ENCODE data around the gene METTL6. TPM values are rescaled to one million over a fixed set of nuclear protein-coding genes. Genes with fewer than 3 reads are reported as not detected.
"Not testable (repeated sequence)": the region's sequence is repeated elsewhere in the genome, so short reads cannot be mapped to it uniquely, and the experiment has no call there.

METTL6 gene
- total RNA-seq, 1 experiment from 2014 or later: 25.6 TPM

DNA sequence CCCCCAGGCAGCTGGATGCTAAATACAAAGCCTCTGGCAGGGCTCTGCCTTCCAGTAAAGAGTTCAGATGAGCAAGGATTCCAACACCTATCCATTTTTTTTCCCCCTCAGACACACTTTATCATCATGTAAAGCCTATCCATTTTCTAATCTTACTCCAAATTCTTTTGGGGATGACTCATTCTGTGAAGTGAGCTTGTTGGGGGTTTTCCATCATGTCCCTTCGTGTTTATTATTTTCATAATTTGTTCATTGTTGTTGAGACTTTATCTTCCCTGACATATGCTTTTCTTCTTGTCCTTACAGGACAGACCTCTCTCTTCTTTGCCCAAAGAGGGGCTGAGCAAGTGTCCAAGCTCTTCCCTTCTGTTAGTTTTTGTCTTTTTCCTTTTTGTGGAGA is 60.3 kb downstream of the METTL6 start:
- Mint-ChIP-seq H3K36me3 (ENCODE audit: insufficient read depth in 1 of 3, low read depth in 3 of 3) (no peaks in the 10 kb centered on the region; a peak in 1 of 7 replicates), H3K4me1 (peaks cover 6% of the 10 kb centered on the region in 2 experiments; a peak in 3 of 4 replicates), H3K4me3 (no peak overlapping the region), H3K27ac (no peak overlapping the region; a peak in 1 of 7 replicates), H3K9me3 (no peaks in the 10 kb centered on the region), H3K27me3 (ENCODE audit: low read depth) (0 out of 2 replicates have a peak, but pooled peaks cover 3% of the 10 kb centered on the region)
- TF ChIP-seq, protein P1, sequence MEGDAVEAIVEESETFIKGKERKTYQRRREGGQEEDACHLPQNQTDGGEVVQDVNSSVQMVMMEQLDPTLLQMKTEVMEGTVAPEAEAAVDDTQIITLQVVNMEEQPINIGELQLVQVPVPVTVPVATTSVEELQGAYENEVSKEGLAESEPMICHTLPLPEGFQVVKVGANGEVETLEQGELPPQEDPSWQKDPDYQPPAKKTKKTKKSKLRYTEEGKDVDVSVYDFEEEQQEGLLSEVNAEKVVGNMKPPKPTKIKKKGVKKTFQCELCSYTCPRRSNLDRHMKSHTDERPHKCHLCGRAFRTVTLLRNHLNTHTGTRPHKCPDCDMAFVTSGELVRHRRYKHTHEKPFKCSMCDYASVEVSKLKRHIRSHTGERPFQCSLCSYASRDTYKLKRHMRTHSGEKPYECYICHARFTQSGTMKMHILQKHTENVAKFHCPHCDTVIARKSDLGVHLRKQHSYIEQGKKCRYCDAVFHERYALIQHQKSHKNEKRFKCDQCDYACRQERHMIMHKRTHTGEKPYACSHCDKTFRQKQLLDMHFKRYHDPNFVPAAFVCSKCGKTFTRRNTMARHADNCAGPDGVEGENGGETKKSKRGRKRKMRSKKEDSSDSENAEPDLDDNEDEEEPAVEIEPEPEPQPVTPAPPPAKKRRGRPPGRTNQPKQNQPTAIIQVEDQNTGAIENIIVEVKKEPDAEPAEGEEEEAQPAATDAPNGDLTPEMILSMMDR (conservative IDR thresholded peaks at IDR 0.05): no peak
- Histone ChIP-seq H2BK12ac (ENCODE audit: insufficient read length, low read depth, low read length) (no peak overlapping the region), H4K91ac (ENCODE audit: insufficient read length, low read depth, low read length) (no peak overlapping the region), H4K20me1 (ENCODE audit: control insufficient read depth, insufficient read depth, insufficient read length) (no peaks in the 10 kb centered on the region), H2BK15ac (ENCODE audit: low read depth, low read length) (no peak overlapping the region), H3K9ac (ENCODE audit: extremely low read depth, insufficient read length, low read length) (no peak overlapping the region), H3K4me2 (ENCODE audit: insufficient read depth, insufficient read length, low read length) (no peak overlapping the region), H3K79me1 (ENCODE audit: insufficient read depth, low read depth, low read length, poor library complexity, severe bottlenecking) (no peaks in the 10 kb centered on the region), H2BK20ac (ENCODE audit: low read depth, low read length, poor library complexity, severe bottlenecking) (no peak overlapping the region), H2AFZ (ENCODE audit: low read length) (no peak overlapping the region), H3K27ac (ENCODE audit: insufficient read length, low read depth, low read length) (no peak overlapping the region), H3K27me3 (ENCODE audit: insufficient read depth, low read length) (no peaks in the 10 kb centered on the region; the same call in 1 of the 2 replicates), H3K23me2 (ENCODE audit: insufficient read length, low read depth, low read length, poor library complexity, severe bottlenecking) (no peaks in the 10 kb centered on the region), H4K8ac (replicated peaks; ENCODE audit: insufficient read length, low read depth, low read length) (no peak overlapping the region), H3K18ac (ENCODE audit: insufficient read length, low read depth, low read length) (no peak overlapping the region), H2AK5ac (ENCODE audit: insufficient read length, low read length) (no peak overlapping the region), H4K5ac (ENCODE audit: insufficient read length, low read depth, low read length) (no peak overlapping the region), H3K14ac (ENCODE audit: insufficient read depth, low read length) (no peak overlapping the region), H3K23ac (ENCODE audit: insufficient read length, low read depth, low read length) (no peak overlapping the region), H3K4me1 (ENCODE audit: insufficient read depth, low read length) (no peaks in the 10 kb centered on the region), H3K4ac (ENCODE audit: low read depth, low read length) (no peak overlapping the region), H2BK120ac (ENCODE audit: low read depth, low read length, poor library complexity, severe bottlenecking) (no peak overlapping the region), H2BK5ac (ENCODE audit: insufficient read length, low read length) (no peak overlapping the region), H3K9me3 (ENCODE audit: control insufficient read depth, low read depth, low read length) (no peaks in the 10 kb centered on the region), H3K79me2 (ENCODE audit: insufficient read depth, low read length) (no peaks in the 10 kb centered on the region), H3T11ph (ENCODE audit: low read length) (no peak overlapping the region), H3K56ac (ENCODE audit: insufficient read length, low read depth, low read length) (no peak overlapping the region)
- DNase-seq: no peak
- no CpG with 5 or more reads among the region's 1 CpG for WGBS (ENCODE audit: extremely low coverage, insufficient read length, low lambda C conversion rate)

DNA sequence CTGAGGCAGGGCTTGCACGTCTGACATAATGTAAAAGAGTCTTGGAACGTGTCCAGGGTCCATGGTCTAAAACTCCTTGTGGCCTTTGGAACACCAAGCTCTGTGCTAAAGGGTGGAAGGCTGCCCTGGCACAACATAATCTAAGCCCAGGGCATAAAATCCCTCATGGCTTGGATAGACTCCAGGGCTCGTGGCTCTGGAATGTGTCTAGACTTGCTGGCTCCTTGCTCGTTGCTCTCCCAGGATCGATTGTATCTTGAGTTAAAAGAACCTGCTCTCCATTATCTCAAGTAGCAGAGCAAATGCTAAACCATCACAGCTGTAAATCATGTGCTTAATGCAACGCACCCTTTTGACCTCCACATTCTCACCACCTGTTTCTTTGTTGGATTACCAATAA is 63.3 kb downstream of the METTL6 start:
- H3K4ac ChIP-seq (ENCODE audit: low read depth, low read length); H3K23me2 ChIP-seq (ENCODE audit: insufficient read length, low read depth, low read length, poor library complexity, severe bottlenecking); H3K27me3 ChIP-seq (ENCODE audit: insufficient read depth, low read length); H3K18ac ChIP-seq (ENCODE audit: insufficient read length, low read depth, low read length); H3K9me3 ChIP-seq (ENCODE audit: control insufficient read depth, low read depth, low read length); H3K27me3 Mint-ChIP-seq (ENCODE audit: low read depth); H4K91ac ChIP-seq (ENCODE audit: insufficient read length, low read depth, low read length); H2AK5ac ChIP-seq (ENCODE audit: insufficient read length, low read length); H3K9ac ChIP-seq (ENCODE audit: extremely low read depth, insufficient read length, low read length); H2BK12ac ChIP-seq (ENCODE audit: insufficient read length, low read depth, low read length); H2BK5ac ChIP-seq (ENCODE audit: insufficient read length, low read length); H3K23ac ChIP-seq (ENCODE audit: insufficient read length, low read depth, low read length); H2BK20ac ChIP-seq (ENCODE audit: low read depth, low read length, poor library complexity, severe bottlenecking); H3K79me1 ChIP-seq (ENCODE audit: insufficient read depth, low read depth, low read length, poor library complexity, severe bottlenecking); H3K56ac ChIP-seq (ENCODE audit: insufficient read length, low read depth, low read length); H4K8ac ChIP-seq (replicated peaks; ENCODE audit: insufficient read length, low read depth, low read length); H3K27ac Mint-ChIP-seq; H3K27ac ChIP-seq (ENCODE audit: insufficient read length, low read depth, low read length); H3K79me2 ChIP-seq (ENCODE audit: insufficient read depth, low read length); H2AFZ ChIP-seq (ENCODE audit: low read length); H3K14ac ChIP-seq (ENCODE audit: insufficient read depth, low read length); H3K4me3 Mint-ChIP-seq; H3K9me3 Mint-ChIP-seq; H2BK120ac ChIP-seq (ENCODE audit: low read depth, low read length, poor library complexity, severe bottlenecking); H4K5ac ChIP-seq (ENCODE audit: insufficient read length, low read depth, low read length); H4K20me1 ChIP-seq (ENCODE audit: control insufficient read depth, insufficient read depth, insufficient read length); H3K4me2 ChIP-seq (ENCODE audit: insufficient read depth, insufficient read length, low read length); DNase-seq; H2BK15ac ChIP-seq (ENCODE audit: low read depth, low read length); H3T11ph ChIP-seq (ENCODE audit: low read length); H3K36me3 Mint-ChIP-seq (ENCODE audit: insufficient read depth in 1 of 3, low read depth in 3 of 3); H3K4me1 ChIP-seq (ENCODE audit: insufficient read depth, low read length): not testable (repeated sequence)
- WGBS (ENCODE audit: extremely low coverage, insufficient read length, low lambda C conversion rate): no CpG with 5 or more reads among the region's 6 CpGs
- peaks cover 21% of the 10 kb centered on the region in 2 experiments for H3K4me1 Mint-ChIP-seq
